ENCODE results near the gene MDFI. TPM values are rescaled to one million over a fixed set of nuclear protein-coding genes. Genes with fewer than 3 reads are reported as not detected.

Gene MDFI
- total RNA-seq, 2 experiments from 2014 or later: not detected

- CTCF ChIA-PET: no interaction called here
These were observed 12.2 kb upstream of the MDFI start for GRCh38 chr6:41626022-41626421.

GRCh38 chr6:41626917-41627316 lies 11.4 kb upstream of the MDFI start:
- ChIA-PET CTCF (no interaction called here), POLR2A (no interaction called here)

More at GRCh38 chr6:41626022-41626421, 12.2 kb upstream of the MDFI start:
- POLR2A ChIA-PET: no interaction called here

- CTCF ChIA-PET: no interaction called here
- POLR2A ChIA-PET: no interaction called here
These were observed 9.1 kb upstream of the MDFI start for GRCh38 chr6:41629128-41629527.

GRCh38 chr6:41630069-41630468 lies 8.2 kb upstream of the MDFI start:
- CTCF ChIA-PET: no interaction called here

GRCh38 chr6:41630946-41631345 lies 7.3 kb upstream of the MDFI start:
- CTCF ChIA-PET: no interaction called here
- POLR2A ChIA-PET: no interaction called here

More at GRCh38 chr6:41630069-41630468, 8.2 kb upstream of the MDFI start:
- POLR2A ChIA-PET: no interaction called here

- ChIA-PET POLR2A (no interaction called here), CTCF (no interaction called here)
These were observed 5.1 kb upstream of the MDFI start for GRCh38 chr6:41633056-41633634.

GRCh38 chr6:41634657-41635056 lies 3.6 kb upstream of the MDFI start:
- CTCF ChIA-PET: no interaction called here
- POLR2A ChIA-PET: no interaction called here

GRCh38 chr6:41635365-41635764 lies 2.9 kb upstream of the MDFI start:
- POLR2A ChIA-PET: no interaction called here
- CTCF ChIA-PET: no interaction called here

GRCh38 chr6:41636833-41637193 lies 1.5 kb upstream of the MDFI start:
- ChIA-PET CTCF (interaction anchor here (0.7 kb wide), 1 partner anchor 34 kb away, joined by 3 read pairs; no protein-coding TSS in a partner anchor), POLR2A (no interaction called here)

GRCh38 chr6:41637194-41638001 lies 870 bp upstream of the MDFI start:
- CTCF ChIA-PET: interaction anchor here (0.7 kb wide), 1 partner anchor 34 kb away, joined by 3 read pairs; no protein-coding TSS in a partner anchor
- POLR2A ChIA-PET: no interaction called here

- ChIA-PET POLR2A (no interaction called here), CTCF (no interaction called here)
These were observed 904 bp downstream of the MDFI start for GRCh38 chr6:41638935-41639808.

GRCh38 chr6:41639809-41640371 lies 1.6 kb downstream of the MDFI start:
- CTCF ChIA-PET: no interaction called here
- POLR2A ChIA-PET: no interaction called here

GRCh38 chr6:41640426-41640825 lies 2.2 kb downstream of the MDFI start:
- CTCF ChIA-PET: no interaction called here

GRCh38 chr6:41641352-41641925 lies 3.2 kb downstream of the MDFI start:
- ChIA-PET CTCF (no interaction called here), POLR2A (no interaction called here)

More at GRCh38 chr6:41640426-41640825, 2.2 kb downstream of the MDFI start:
- POLR2A ChIA-PET: no interaction called here

- ChIA-PET POLR2A (no interaction called here), CTCF (no interaction called here)
These were observed 4.1 kb downstream of the MDFI start for GRCh38 chr6:41642090-41642959.

- CTCF ChIA-PET: no interaction called here
- POLR2A ChIA-PET: no interaction called here
These were observed 5.0 kb downstream of the MDFI start for GRCh38 chr6:41642960-41643898.

GRCh38 chr6:41643899-41644269 lies 5.6 kb downstream of the MDFI start:
- CTCF ChIA-PET: no interaction called here
- POLR2A ChIA-PET: no interaction called here

- CTCF ChIA-PET: no interaction called here
- POLR2A ChIA-PET: no interaction called here
These were observed 6.1 kb downstream of the MDFI start for GRCh38 chr6:41644297-41644879.
